T-helper 2 cell (primary cell): ENCODE measurements around the gene SOX13.
A peak's percentile ranks its signal among the peaks of the same experiment; 100 is the strongest.

ENCODE experiments used
- DNase-seq, 5 experiments: peaks; one replicate each; pipeline versions ENCODE4 v3.0.0 to v3.0.0-alpha.2; 2012 to 2022

The SOX13 gene

GRCh38 chr1:204108312-204109141 is 35.6 kb downstream of the SOX13 start:
- DNase-seq, result no peak

GRCh38 chr1:204110894-204111633 is 38.1 kb downstream of the SOX13 start:
- DNase-seq, result no peak

- no peak for DNase-seq
These were observed 40.2 kb downstream of the SOX13 start for GRCh38 chr1:204112876-204113730.

GRCh38 chr1:204113896-204114295 is 41.0 kb downstream of the SOX13 start:
- DNase-seq, result no peak

- DNase-seq, result no peak
These were observed 41.7 kb downstream of the SOX13 start for GRCh38 chr1:204114606-204115005.

GRCh38 chr1:204115116-204115515 is 42.2 kb downstream of the SOX13 start:
- no peak for DNase-seq

- DNase-seq, result no peak
These were observed 43.6 kb downstream of the SOX13 start for GRCh38 chr1:204116539-204116938.

- DNase-seq, result no peak
These were observed 49.1 kb downstream of the SOX13 start for GRCh38 chr1:204121840-204122555.

- DNase-seq, result peak in 1 of 5 experiments; percentile 17
These were observed 50.5 kb downstream of the SOX13 start for GRCh38 chr1:204123376-204123775.

GRCh38 chr1:204124639-204125038 is 51.7 kb downstream of the SOX13 start:
- DNase-seq, result no peak

GRCh38 chr1:204125759-204126351 is 52.9 kb downstream of the SOX13 start:
- DNase-seq, result no peak

GRCh38 chr1:204126386-204126785 is 53.5 kb downstream of the SOX13 start:
- no peak for DNase-seq

- no peak for DNase-seq
These were observed 54.0 kb downstream of the SOX13 start for GRCh38 chr1:204126956-204127355.

- DNase-seq, result no peak
These were observed 54.8 kb downstream of the SOX13 start for GRCh38 chr1:204127597-204128242.

- DNase-seq, result no peak
These were observed 55.6 kb downstream of the SOX13 start for GRCh38 chr1:204128464-204128963.

- peak; percentile 24 to 75 (median 45) for DNase-seq
These were observed 56.3 kb downstream of the SOX13 start for GRCh38 chr1:204128964-204129896.

- no peak for DNase-seq
These were observed 57.3 kb downstream of the SOX13 start for GRCh38 chr1:204130178-204130577.

- no peak for DNase-seq
These were observed 58.3 kb downstream of the SOX13 start for GRCh38 chr1:204130981-204131892.

GRCh38 chr1:204131978-204132377 is 59.1 kb downstream of the SOX13 start:
- DNase-seq, result no peak
